Astrocyte (in vitro differentiated cells and primary cell): ENCODE results near the gene AKT3. TPM values are rescaled to one million over a fixed set of nuclear protein-coding genes. Genes with fewer than 3 reads are reported as not detected.

ENCODE experiments used
- DNase-seq: peaks from one replicate; pipeline ENCODE4 v3.0.0-alpha.2; 2010; ENCODE audit warnings: low read depth
- FAIRE-seq: peaks from 2 replicates; lab custom pipeline; 2011; peaks lifted over from hg19 to GRCh38; lab: Jason Lieb, UNC
- H2AFZ ChIP-seq: 2 replicates; pipeline ENCODE4 v1.6.0; 2012; ENCODE audit warnings: low read depth, low read length, inconsistent platforms
- H3K27ac ChIP-seq: 2 replicates; pipeline ENCODE4 v1.5.1; 2011; ENCODE audit warnings: low read depth, low read length, inconsistent platforms
- H3K27me3 ChIP-seq: 2 replicates; pipeline ENCODE4 v1.6.0; 2011; ENCODE audit warnings: low read length, inconsistent platforms; ENCODE audit not compliant: insufficient read depth
- H3K36me3 ChIP-seq: 2 replicates; pipeline ENCODE4 v1.5.1; 2011; ENCODE audit warnings: low read length, inconsistent platforms; ENCODE audit not compliant: insufficient read depth
- H3K4me1 ChIP-seq: 2 replicates; pipeline ENCODE4 v1.5.1; 2011; ENCODE audit warnings: low read length, inconsistent platforms; ENCODE audit not compliant: insufficient read depth
- H3K4me2 ChIP-seq: 2 replicates; pipeline ENCODE4 v1.6.0; 2012; ENCODE audit warnings: low read length, inconsistent platforms
- H3K4me3 ChIP-seq: 2 replicates; pipeline ENCODE4 v1.5.1; 2011; ENCODE audit warnings: low read depth, mild to moderate bottlenecking, low read length, inconsistent platforms; ENCODE audit not compliant: insufficient read depth
- H3K79me2 ChIP-seq: 2 replicates; pipeline ENCODE4 v1.6.0; 2012; ENCODE audit warnings: mild to moderate bottlenecking, low read length, inconsistent platforms; ENCODE audit not compliant: insufficient read depth
- H3K9ac ChIP-seq: 2 replicates; pipeline ENCODE4 v1.6.0; 2012; ENCODE audit warnings: mild to moderate bottlenecking, low read length, inconsistent platforms
- H3K9me3 ChIP-seq: 2 replicates; pipeline ENCODE4 v1.5.1; 2012; ENCODE audit warnings: low read depth, mild to moderate bottlenecking, low read length, inconsistent platforms; ENCODE audit not compliant: insufficient read depth
- H4K20me1 ChIP-seq: 2 replicates; pipeline ENCODE4 v1.6.0; 2012; ENCODE audit warnings: low read length, inconsistent platforms; ENCODE audit not compliant: insufficient read depth
- H3K27ac Mint-ChIP-seq: one replicate; pipeline ENCODE4 v1.8.0; 2021; ENCODE audit warnings: mild to moderate bottlenecking, mixed read lengths; ENCODE audit not compliant: unreplicated experiment
- H3K27me3 Mint-ChIP-seq: one replicate; pipeline ENCODE4 v1.8.0; 2021; ENCODE audit warnings: low read depth, mixed read lengths; ENCODE audit not compliant: unreplicated experiment
- H3K36me3 Mint-ChIP-seq: one replicate; pipeline ENCODE4 v1.8.0; 2021; ENCODE audit warnings: low read depth, mixed read lengths; ENCODE audit not compliant: unreplicated experiment
- H3K4me1 Mint-ChIP-seq: one replicate; pipeline ENCODE4 v1.8.0; 2021; ENCODE audit warnings: low read depth, mixed read lengths; ENCODE audit not compliant: unreplicated experiment
- H3K4me3 Mint-ChIP-seq: one replicate; pipeline ENCODE4 v1.8.0; 2021; ENCODE audit warnings: mild to moderate bottlenecking, moderate library complexity, mixed read lengths; ENCODE audit not compliant: unreplicated experiment
- H3K9me3 Mint-ChIP-seq: one replicate; pipeline ENCODE4 v1.8.0; 2021; ENCODE audit warnings: mild to moderate bottlenecking, mixed read lengths; ENCODE audit not compliant: unreplicated experiment
- CTCF ChIP-seq: IDR thresholded peaks from 2 replicates; pipeline ENCODE4 v1.5.1; 2011; ENCODE audit warnings: low read depth, mild to moderate bottlenecking, inconsistent platforms, low read length, moderate library complexity; ENCODE audit not compliant: insufficient read depth
- EZH2 ChIP-seq: IDR thresholded peaks from 2 replicates; pipeline ENCODE4 v1.6.1; 2012; ENCODE audit warnings: mild to moderate bottlenecking, low read length, inconsistent platforms; ENCODE audit not compliant: insufficient read depth
- total RNA-seq: library from RNA; stranded (reverse); gene quantifications from 2 replicates; pipeline ENCODE4 v1.2.1, GENCODE V29; 2021

AKT3 gene
- total RNA-seq, 1 donor from 2014 or later = 64.5 TPM

DNA sequence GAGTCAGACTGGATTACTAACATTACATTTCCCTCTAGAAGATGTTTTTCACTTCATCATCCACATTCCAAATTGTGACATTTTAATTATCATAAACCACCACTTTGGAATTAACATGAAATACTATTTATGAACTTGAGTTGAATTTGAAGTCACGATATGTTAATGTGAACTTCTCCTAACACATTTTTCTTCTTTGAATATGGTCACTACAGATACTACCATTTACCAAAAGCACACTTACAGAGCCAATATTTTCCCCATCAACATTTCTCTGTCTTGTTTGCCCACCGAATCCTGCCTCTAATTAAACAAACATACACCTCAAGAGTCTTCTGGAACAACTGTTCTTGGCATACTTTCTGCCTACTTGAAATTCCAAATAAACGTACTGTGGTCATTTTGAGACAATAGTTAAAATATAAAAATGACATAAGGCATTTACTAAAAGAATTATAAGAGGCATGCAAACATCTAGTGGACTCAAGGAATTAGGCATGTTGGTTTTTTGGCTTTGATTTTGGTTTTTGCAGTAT lies 177.4 kb downstream of the AKT3 start:
- no peak overlapping the region for H3K9ac ChIP-seq
- DNase-seq (peak; percentile 38), FAIRE-seq (no peak)
- H3K4me1 ChIP-seq = no peaks in the 10 kb centered on the region
- Mint-ChIP-seq H3K27ac (no peak overlapping the region), H3K4me1 (peaks cover 3% of the 10 kb centered on the region), H3K9me3 (no peaks in the 10 kb centered on the region), H3K27me3 (no peaks in the 10 kb centered on the region), H3K4me3 (no peak overlapping the region), H3K36me3 (peaks cover 2% of the 10 kb centered on the region)
- no peaks in the 10 kb centered on the region for H3K36me3 ChIP-seq
- no peaks in the 10 kb centered on the region for H3K9me3 ChIP-seq
- no peak overlapping the region for H3K4me3 ChIP-seq
- no peak overlapping the region for H3K27ac ChIP-seq
- H3K4me2 ChIP-seq = no peak overlapping the region
- peaks cover 4% of the 10 kb centered on the region for H4K20me1 ChIP-seq
- H2AFZ ChIP-seq = no peak overlapping the region
- no peaks in the 10 kb centered on the region for H3K27me3 ChIP-seq
- TF ChIP-seq EZH2 (no peak), CTCF (no peak)
- H3K79me2 ChIP-seq = no peaks in the 10 kb centered on the region

GRCh38 chr1:243667591-243667990 lies 182.5 kb downstream of the AKT3 start:
- Histone ChIP-seq H3K4me1 (no peaks in the 10 kb centered on the region), H3K27me3 (no peaks in the 10 kb centered on the region), H2AFZ (no peak overlapping the region), H3K9ac (no peak overlapping the region), H3K36me3 (no peaks in the 10 kb centered on the region), H3K9me3 (no peaks in the 10 kb centered on the region), H4K20me1 (peaks cover 10% of the 10 kb centered on the region), H3K4me2 (no peak overlapping the region), H3K79me2 (no peaks in the 10 kb centered on the region), H3K27ac (no peak overlapping the region), H3K4me3 (no peak overlapping the region)
- Mint-ChIP-seq H3K27me3 (no peaks in the 10 kb centered on the region), H3K4me1 (peaks cover 10% of the 10 kb centered on the region), H3K4me3 (peak overlapping the region; percentile 27), H3K9me3 (no peaks in the 10 kb centered on the region), H3K27ac (no peak overlapping the region), H3K36me3 (no peaks in the 10 kb centered on the region)
- FAIRE-seq = no peak
- no peak for TF ChIP-seq CTCF
- TF ChIP-seq EZH2 = no peak
- no peak for DNase-seq

DNA sequence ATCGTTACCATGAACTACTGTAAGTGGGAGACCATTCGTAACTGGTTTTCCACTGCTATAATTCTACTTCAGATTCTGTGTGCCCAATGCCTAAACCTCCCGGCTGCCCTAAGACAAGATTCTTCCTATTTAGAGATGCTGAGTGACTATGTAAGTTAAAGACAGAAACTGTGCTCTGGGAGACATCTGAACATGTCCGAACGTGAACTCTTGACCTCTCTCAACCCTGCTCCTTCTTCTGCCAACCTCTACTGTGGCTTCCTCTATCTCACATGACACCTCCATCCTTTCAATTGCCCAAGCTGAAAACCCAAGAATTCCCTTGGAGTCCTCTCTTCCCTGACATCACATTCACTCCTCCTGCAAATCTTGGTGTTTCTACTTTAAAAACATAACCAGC lies 182.9 kb downstream of the AKT3 start:
- no peak for FAIRE-seq
- Histone ChIP-seq H3K4me1 (no peaks in the 10 kb centered on the region), H3K79me2 (no peaks in the 10 kb centered on the region), H3K4me2 (no peak overlapping the region), H3K27me3 (no peaks in the 10 kb centered on the region), H3K9me3 (no peaks in the 10 kb centered on the region), H3K9ac (no peak overlapping the region), H4K20me1 (peaks cover 10% of the 10 kb centered on the region), H3K27ac (no peak overlapping the region), H2AFZ (no peak overlapping the region), H3K36me3 (no peaks in the 10 kb centered on the region), H3K4me3 (no peak overlapping the region)
- TF ChIP-seq CTCF (no peak), EZH2 (no peak)
- no peaks in the 10 kb centered on the region for H3K27me3 Mint-ChIP-seq
- no peaks in the 10 kb centered on the region for H3K9me3 Mint-ChIP-seq
- H3K4me3 Mint-ChIP-seq = no peak overlapping the region
- no peaks in the 10 kb centered on the region for H3K36me3 Mint-ChIP-seq
- no peak overlapping the region for H3K27ac Mint-ChIP-seq
- DNase-seq = no peak
- H3K4me1 Mint-ChIP-seq = peaks cover 10% of the 10 kb centered on the region
